CD4-positive, alpha-beta T cell (primary cell): ENCODE data around the gene CHEK2. TPM values are rescaled to one million over a fixed set of nuclear protein-coding genes. Genes with fewer than 3 reads are reported as not detected.
A peak's percentile ranks its signal among the peaks of the same experiment; 100 is the strongest.

Experiments
- ATAC-seq: fragments of 200-7000 bp; cut with Tn5 transposase; one replicate; pipeline ENCODE4 v1.10.0; 2022; ENCODE audit warnings: mild to moderate bottlenecking; ENCODE audit not compliant: poor library complexity
- CTCF ChIA-PET: fragments of 350-600 bp; sonication (Branson Sonifier 250); formaldehyde crosslinking; loops from one replicate; lab custom pipeline; 2021; ENCODE audit warnings: antibody characterized with exemption, inconsistent platforms; lab: Charles Lee
- POLR2A ChIA-PET: fragments of 350-600 bp; sonication (Branson Sonifier 250); formaldehyde crosslinking; loops from one replicate; lab custom pipeline; 2021; ENCODE audit warnings: antibody characterized with exemption, inconsistent platforms; lab: Charles Lee
- DNase-seq, 14 experiments: peaks; one replicate each; pipeline ENCODE4 v3.0.0-alpha.2; 2013 to 2020; ENCODE audit warnings: mixed read lengths in 2 of 14
- H3K27ac ChIP-seq, 2 donors: one replicate each; pipeline versions ENCODE4 v1.5.1 to v1.7.0; 2013; ENCODE audit warnings: low read length in 2 of 2, low read depth in 1 of 2, mild to moderate bottlenecking in 1 of 2
- H3K27me3 ChIP-seq, 2 experiments: 1 replicate in 1 of 2; 2 replicates in 1 of 2; pipeline versions ENCODE4 v1.6.1 to v1.7.0; 2013; ENCODE audit warnings: low read length in 2 of 2, control low read depth in 1 of 2, mild to moderate bottlenecking in 1 of 2, moderate library complexity in 1 of 2; ENCODE audit not compliant: insufficient read depth in 2 of 2, control insufficient read depth in 1 of 2
- H3K36me3 ChIP-seq: one replicate; pipeline ENCODE4 v1.6.1; 2013; ENCODE audit warnings: low read length, control low read depth; ENCODE audit not compliant: insufficient read depth
- H3K4me1 ChIP-seq: one replicate; pipeline ENCODE4 v1.6.1; 2013; ENCODE audit warnings: low read length, control low read depth; ENCODE audit not compliant: insufficient read depth
- H3K4me3 ChIP-seq: one replicate; pipeline ENCODE4 v1.5.1; 2013; ENCODE audit warnings: mild to moderate bottlenecking, low read length, moderate library complexity
- H3K9me3 ChIP-seq, 2 experiments: 1 replicate in 1 of 2; 2 replicates in 1 of 2; pipeline versions ENCODE4 v1.6.1 to v1.7.0; 2013; ENCODE audit warnings: low read length in 2 of 2, mild to moderate bottlenecking in 2 of 2, control low read depth in 1 of 2, moderate library complexity in 1 of 2; ENCODE audit not compliant: control insufficient read depth in 1 of 2, insufficient read depth in 1 of 2
- H3K27ac Mint-ChIP-seq: one replicate; pipeline ENCODE4 v1.8.0; 2020; ENCODE audit warnings: mixed read lengths
- H3K27me3 Mint-ChIP-seq: one replicate; pipeline ENCODE4 v1.8.0; 2021; ENCODE audit warnings: mixed read lengths
- H3K36me3 Mint-ChIP-seq: one replicate; pipeline ENCODE4 v1.8.0; 2021; ENCODE audit warnings: low read depth, mixed read lengths
- H3K4me1 Mint-ChIP-seq: one replicate; pipeline ENCODE4 v1.8.0; 2021; ENCODE audit warnings: low read depth, mixed read lengths
- H3K4me3 Mint-ChIP-seq: one replicate; pipeline ENCODE4 v1.8.0; 2020; ENCODE audit warnings: mild to moderate bottlenecking, mixed read lengths
- H3K9me3 Mint-ChIP-seq: one replicate; pipeline ENCODE4 v1.8.0; 2020; ENCODE audit warnings: mixed read lengths
- CTCF ChIP-seq: fragments of 200-600 bp; IDR thresholded peaks from one replicate; pipeline ENCODE4 v1.8.0; 2022; ENCODE audit warnings: antibody characterized with exemption, mild to moderate bottlenecking
- intact Hi-C, 2 experiments: fragments of 100-400 bp; cut with DNase I in 1 of 2; cut with micrococcal nuclease in 1 of 2; formaldehyde crosslinking; loops; one replicate each; pipeline versions ENCODE4 v1.15.1 to v1.9.0; 2023 to 2025; cut with DNase I, micrococcal nuclease
- polyA plus RNA-seq, 2 donors: library from polyadenylated mRNA; unstranded; fragments of 120-200 nt; gene quantifications; one replicate each; pipeline ENCODE4 v1.2.1, GENCODE V29; 2013
- total RNA-seq, 174 experiments: library from RNA in 2 of 174; stranded (reverse) in 2 of 174; gene quantifications; one replicate each; pipeline ENCODE4 v1.2.3 and lab custom pipeline; 2021 to 2026

CHEK2 gene
- total RNA-seq (1 to 10 TPM; 2.6 to 4.0 TPM), total RNA-seq (lab: John Stamatoyannopoulos, UW) (1.6 to 19.6 (median 6.9) reads per million in 172 experiments)
- polyA plus RNA-seq (2013, experiment 1 of 2), result 8.4 TPM
- 9.3 TPM for polyA plus RNA-seq (2013, experiment 2 of 2)

- Histone ChIP-seq H3K27ac (peak within 1 kb of the TSS; percentile 96), H3K9me3 (no peaks in the 10 kb centered on the region), H3K4me1 (peaks cover 21% of the 10 kb centered on the region), H3K36me3 (peaks cover 23% of the 10 kb centered on the region), H3K4me3 (peak within 1 kb of the TSS; percentile 98), H3K27me3 (no peaks in the 10 kb centered on the region)
- ATAC-seq, result peak; percentile 93
- Mint-ChIP-seq H3K36me3 (peaks cover 42% of the 10 kb centered on the region), H3K4me1 (peaks cover 34% of the 10 kb centered on the region), H3K9me3 (no peaks in the 10 kb centered on the region), H3K27ac (peak within 1 kb of the TSS; percentile 94), H3K4me3 (peak within 1 kb of the TSS; percentile 98), H3K27me3 (no peaks in the 10 kb centered on the region)
- intact Hi-C loops, result loop anchor here (1.0 to 5.0 kb wide), 6 partner anchors 30 to 330 kb away; partner anchors contain the start of genes CCDC117 (in 1 of the 2), KREMEN1 (in 1 of the 2), XBP1 (in 1 of the 2) and ZNRF3 (in 1 of the 2)
- ChIA-PET CTCF (interaction anchor here (1.0 to 1.6 kb wide), 2 partner anchors 31 to 59 kb away, joined by 3 read pairs; partner anchors contain the start of genes CCDC117 and XBP1), POLR2A (interaction anchor here (1.0 to 2.4 kb wide), 4 partner anchors 31 to 141 kb away, joined by 4 to 18 read pairs (median 8); partner anchors contain the start of genes CCDC117, XBP1 and ZNRF3)
- DNase-seq, result peak; percentile 90 to 99 (median 96)
- no peak for TF ChIP-seq CTCF
Observed at GRCh38 chr22:28741785-28742561, at the start of gene CHEK2, which contains the start of gene HSCB. Gene CHEK2 (minus strand): TSS chr22:28741820. CDS start chr22:28734721, 7,099 bp downstream. Gene HSCB (plus strand): TSS chr22:28742039. CDS start chr22:28742096, 57 bp downstream.

- CTCF ChIA-PET, result interaction anchor here (1.0 to 3.9 kb wide), 3 partner anchors 12 to 249 kb away, joined by 3 to 42 read pairs (median 5); no protein-coding TSS in a partner anchor
- DNase-seq (no peak), ATAC-seq (no peak)
- intact Hi-C loops, result no loop called here
- Histone ChIP-seq H3K36me3 (peaks cover 39% of the 10 kb centered on the region), H3K4me3 (no peak overlapping the region), H3K27ac (no peak overlapping the region), H3K9me3 (no peaks in the 10 kb centered on the region), H3K4me1 (peaks cover 42% of the 10 kb centered on the region), H3K27me3 (no peaks in the 10 kb centered on the region)
- H3K4me3 Mint-ChIP-seq, result peak overlapping the region; percentile 15
- peaks cover 76% of the 10 kb centered on the region for H3K36me3 Mint-ChIP-seq
- no peaks in the 10 kb centered on the region for H3K9me3 Mint-ChIP-seq
- H3K27me3 Mint-ChIP-seq, result no peaks in the 10 kb centered on the region
- POLR2A ChIA-PET, result interaction anchor here (1.0 to 3.7 kb wide), 4 partner anchors 9 to 38 kb away, joined by 5 to 40 read pairs (median 7); partner anchors contain the start of gene XBP1
- H3K27ac Mint-ChIP-seq, result no peak overlapping the region
- TF ChIP-seq CTCF, result no peak
- H3K4me1 Mint-ChIP-seq, result peaks cover 58% of the 10 kb centered on the region
Observed at GRCh38 chr22:28791124-28791523, 49.5 kb upstream of the CHEK2 start.

- DNase-seq (no peak), ATAC-seq (no peak)
- H3K4me3 Mint-ChIP-seq, result no peak overlapping the region
- H3K36me3 ChIP-seq, result peaks cover 39% of the 10 kb centered on the region
- no peaks in the 10 kb centered on the region for H3K27me3 Mint-ChIP-seq
- H3K36me3 Mint-ChIP-seq, result peaks cover 76% of the 10 kb centered on the region
- H3K27ac ChIP-seq, result no peak overlapping the region
- ChIA-PET CTCF (interaction anchor here (1.2 to 3.9 kb wide), 3 partner anchors 9 to 40 kb away, joined by 3 to 42 read pairs (median 3); no protein-coding TSS in a partner anchor), POLR2A (interaction anchor here (1.2 to 1.9 kb wide), 2 partner anchors 12 to 22 kb away, joined by 4 to 6 read pairs; partner anchors contain the start of gene XBP1)
- no peak for TF ChIP-seq CTCF
- H3K9me3 Mint-ChIP-seq, result no peaks in the 10 kb centered on the region
- H3K4me1 Mint-ChIP-seq, result peaks cover 36% of the 10 kb centered on the region
- no peaks in the 10 kb centered on the region for H3K9me3 ChIP-seq
- H3K27ac Mint-ChIP-seq, result no peak overlapping the region
- no peaks in the 10 kb centered on the region for H3K27me3 ChIP-seq
- H3K4me1 ChIP-seq, result peaks cover 32% of the 10 kb centered on the region
- intact Hi-C loops, result loop anchor here in 1 of 2 experiments (5.0 kb wide), 1 partner anchor 254 kb away; no protein-coding TSS in a partner anchor
- H3K4me3 ChIP-seq, result no peak overlapping the region
Observed at GRCh38 chr22:28788601-28789000, 47.0 kb upstream of the CHEK2 start.
